MM.1S (cell line): ENCODE results near the gene LHPP.

Experiments
- DNase-seq: peaks from one replicate; pipeline ENCODE4 v3.0.0-alpha.2; 2015
- H2AFZ ChIP-seq: fragments of 300-600 bp; sonication (generic); 2 replicates; pipeline ENCODE4 v1.6.0; 2016; ENCODE audit warnings: antibody characterized with exemption, low read length
- H3F3A ChIP-seq: fragments of 300-600 bp; sonication (generic); 2 replicates; pipeline ENCODE4 v1.6.1; 2016; ENCODE audit warnings: mild to moderate bottlenecking, antibody characterized with exemption, low read length, moderate library complexity, mixed read lengths; ENCODE audit not compliant: insufficient read depth
- H3K27ac ChIP-seq: fragments of 300-600 bp; sonication (generic); 2 replicates; pipeline ENCODE4 v1.5.1; 2016; ENCODE audit warnings: mild to moderate bottlenecking, low read length
- H3K27me3 ChIP-seq: fragments of 300-600 bp; sonication (generic); replicated peaks from 2 replicates; pipeline ENCODE4 v1.6.0; 2016; ENCODE audit warnings: low read length; ENCODE audit not compliant: insufficient read depth
- H3K36me3 ChIP-seq: fragments of 300-600 bp; sonication (generic); replicated peaks from 2 replicates; pipeline ENCODE4 v1.6.1; 2016; ENCODE audit warnings: mild to moderate bottlenecking, low read length, mixed read lengths; ENCODE audit not compliant: insufficient read depth
- H3K4me1 ChIP-seq: fragments of 300-600 bp; sonication (generic); 2 replicates; pipeline ENCODE4 v1.6.1; 2016; ENCODE audit warnings: low read length, mixed read lengths
- H3K4me2 ChIP-seq: fragments of 300-600 bp; sonication (generic); 2 replicates; pipeline ENCODE4 v1.6.0; 2016; ENCODE audit warnings: low read depth, low read length
- H3K4me3 ChIP-seq: fragments of 300-600 bp; sonication (generic); 2 replicates; pipeline ENCODE4 v1.5.1; 2016; ENCODE audit warnings: low read length, mixed read lengths
- H3K79me2 ChIP-seq: fragments of 300-600 bp; sonication (generic); 2 replicates; pipeline ENCODE4 v1.6.1; 2016; ENCODE audit warnings: mixed run types, low read length, mixed read lengths
- H3K9ac ChIP-seq: fragments of 300-600 bp; sonication (generic); 2 replicates; pipeline ENCODE4 v1.6.1; 2016; ENCODE audit warnings: low read length, mixed read lengths
- H3K9me2 ChIP-seq: fragments of 300-600 bp; sonication (generic); replicated peaks from 2 replicates; pipeline ENCODE4 v1.6.1; 2016; ENCODE audit warnings: mild to moderate bottlenecking, low read length, mixed read lengths; ENCODE audit not compliant: insufficient read depth
- H3K9me3 ChIP-seq: fragments of 300-600 bp; sonication (generic); replicated peaks from 2 replicates; pipeline ENCODE4 v1.6.1; 2016; ENCODE audit warnings: mild to moderate bottlenecking, low read length, mixed read lengths; ENCODE audit not compliant: insufficient read depth
- H4K20me1 ChIP-seq: fragments of 300-600 bp; sonication (generic); 2 replicates; pipeline ENCODE4 v1.6.1; 2016; ENCODE audit warnings: mild to moderate bottlenecking, low read length, moderate library complexity, mixed read lengths; ENCODE audit not compliant: insufficient read depth
- EZH2 ChIP-seq: fragments of 300-600 bp; sonication (generic); optimal IDR thresholded peaks from 2 replicates; pipeline ENCODE3; 2017; ENCODE audit warnings: low read depth, mild to moderate bottlenecking, antibody characterized with exemption, low read length, mixed read lengths
- EZH2phosphoT487 ChIP-seq: fragments of 300-600 bp; sonication (generic); IDR thresholded peaks from 2 replicates; pipeline ENCODE4 v1.6.1; 2018; ENCODE audit warnings: antibody characterized with exemption, low read length
- TF ChIP-seq, protein P1 (sequence below): fragments of 300-600 bp; sonication (generic); IDR thresholded peaks from 2 replicates; pipeline ENCODE4 v1.5.1; 2016; ENCODE audit warnings: antibody characterized with exemption, low read length, mixed read lengths

The LHPP gene

DNA sequence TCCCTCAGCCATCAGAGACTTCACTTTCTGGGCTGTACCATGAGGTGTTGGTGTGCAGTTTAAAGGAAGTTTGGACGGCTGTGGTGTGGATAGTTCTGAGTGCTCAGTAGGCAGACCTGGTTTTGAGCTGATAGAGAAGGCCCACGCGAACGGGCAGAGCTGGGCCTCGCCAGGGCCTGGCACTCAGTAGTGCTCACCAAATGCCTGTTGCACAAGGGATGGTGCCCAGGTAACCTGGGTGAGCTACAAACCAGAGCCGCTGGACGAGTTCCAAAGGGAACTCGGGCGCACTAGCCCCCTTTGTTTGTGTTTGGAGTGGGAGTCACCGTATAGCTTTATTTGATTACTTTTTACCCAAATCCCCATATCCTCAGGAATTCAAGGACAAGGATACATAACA lies 95.5 kb downstream of the LHPP start:
- Histone ChIP-seq H3F3A (no peaks in the 10 kb centered on the region), H2AFZ (no peak overlapping the region), H3K79me2 (no peaks in the 10 kb centered on the region), H3K4me2 (no peak overlapping the region), H3K9me3 (no peaks in the 10 kb centered on the region), H3K36me3 (no peaks in the 10 kb centered on the region), H3K27me3 (no peaks in the 10 kb centered on the region), H3K27ac (no peak overlapping the region), H3K4me1 (no peaks in the 10 kb centered on the region), H4K20me1 (no peaks in the 10 kb centered on the region), H3K9ac (no peak overlapping the region), H3K9me2 (no peaks in the 10 kb centered on the region), H3K4me3 (no peak overlapping the region)
- no peak for DNase-seq
- no peak for TF ChIP-seq EZH2phosphoT487
- TF ChIP-seq EZH2 = no peak
- TF ChIP-seq, protein P1, sequence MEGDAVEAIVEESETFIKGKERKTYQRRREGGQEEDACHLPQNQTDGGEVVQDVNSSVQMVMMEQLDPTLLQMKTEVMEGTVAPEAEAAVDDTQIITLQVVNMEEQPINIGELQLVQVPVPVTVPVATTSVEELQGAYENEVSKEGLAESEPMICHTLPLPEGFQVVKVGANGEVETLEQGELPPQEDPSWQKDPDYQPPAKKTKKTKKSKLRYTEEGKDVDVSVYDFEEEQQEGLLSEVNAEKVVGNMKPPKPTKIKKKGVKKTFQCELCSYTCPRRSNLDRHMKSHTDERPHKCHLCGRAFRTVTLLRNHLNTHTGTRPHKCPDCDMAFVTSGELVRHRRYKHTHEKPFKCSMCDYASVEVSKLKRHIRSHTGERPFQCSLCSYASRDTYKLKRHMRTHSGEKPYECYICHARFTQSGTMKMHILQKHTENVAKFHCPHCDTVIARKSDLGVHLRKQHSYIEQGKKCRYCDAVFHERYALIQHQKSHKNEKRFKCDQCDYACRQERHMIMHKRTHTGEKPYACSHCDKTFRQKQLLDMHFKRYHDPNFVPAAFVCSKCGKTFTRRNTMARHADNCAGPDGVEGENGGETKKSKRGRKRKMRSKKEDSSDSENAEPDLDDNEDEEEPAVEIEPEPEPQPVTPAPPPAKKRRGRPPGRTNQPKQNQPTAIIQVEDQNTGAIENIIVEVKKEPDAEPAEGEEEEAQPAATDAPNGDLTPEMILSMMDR = no peak

DNA sequence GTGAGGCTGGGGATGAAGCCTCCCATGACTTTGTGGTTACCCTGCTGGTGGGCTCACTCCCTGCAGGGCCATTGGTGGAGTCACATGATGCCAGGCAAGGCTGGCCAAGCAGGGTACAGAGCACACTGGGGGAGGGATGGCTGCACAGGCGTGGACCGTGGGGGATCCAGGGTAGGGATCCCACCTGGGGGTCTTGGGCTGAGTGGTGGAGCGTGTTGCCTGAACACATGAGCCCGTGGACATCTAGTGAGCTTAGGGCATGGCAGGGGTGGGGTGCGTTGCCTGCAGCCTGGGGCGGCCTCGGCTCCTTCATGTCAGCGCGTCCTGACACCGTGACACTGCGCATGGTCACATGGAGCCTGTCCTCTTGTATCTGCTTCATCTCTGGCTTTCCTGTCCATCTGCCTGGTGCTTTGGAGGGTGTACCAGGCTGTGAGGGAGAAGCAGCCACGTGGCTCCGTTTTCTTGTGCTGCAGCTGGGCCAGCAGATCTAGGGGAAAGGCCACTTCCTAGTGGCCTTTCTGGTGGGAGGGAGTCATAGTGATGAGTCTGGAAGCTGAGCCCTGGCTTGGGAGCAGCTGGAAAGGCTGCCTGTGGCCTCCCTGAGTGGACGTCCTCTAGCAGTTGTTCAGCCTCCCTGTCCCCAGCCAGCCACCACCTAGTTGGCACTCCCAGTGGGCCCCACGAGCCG lies 96.2 kb downstream of the LHPP start:
- no peaks in the 10 kb centered on the region for H3F3A ChIP-seq
- TF ChIP-seq EZH2 = no peak
- TF ChIP-seq, protein P1 = no peak
- no peak for TF ChIP-seq EZH2phosphoT487
- no peaks in the 10 kb centered on the region for H4K20me1 ChIP-seq
- H3K79me2 ChIP-seq = no peaks in the 10 kb centered on the region
- no peaks in the 10 kb centered on the region for H3K9me2 ChIP-seq
- no peak overlapping the region for H3K4me3 ChIP-seq
- H3K36me3 ChIP-seq = no peaks in the 10 kb centered on the region
- no peaks in the 10 kb centered on the region for H3K9me3 ChIP-seq
- no peak for DNase-seq
- no peaks in the 10 kb centered on the region for H3K4me1 ChIP-seq
- H3K27me3 ChIP-seq = no peaks in the 10 kb centered on the region
- H3K27ac ChIP-seq = no peak overlapping the region
- H2AFZ ChIP-seq = no peak overlapping the region
- H3K9ac ChIP-seq = no peak overlapping the region
- H3K4me2 ChIP-seq = no peak overlapping the region

DNA sequence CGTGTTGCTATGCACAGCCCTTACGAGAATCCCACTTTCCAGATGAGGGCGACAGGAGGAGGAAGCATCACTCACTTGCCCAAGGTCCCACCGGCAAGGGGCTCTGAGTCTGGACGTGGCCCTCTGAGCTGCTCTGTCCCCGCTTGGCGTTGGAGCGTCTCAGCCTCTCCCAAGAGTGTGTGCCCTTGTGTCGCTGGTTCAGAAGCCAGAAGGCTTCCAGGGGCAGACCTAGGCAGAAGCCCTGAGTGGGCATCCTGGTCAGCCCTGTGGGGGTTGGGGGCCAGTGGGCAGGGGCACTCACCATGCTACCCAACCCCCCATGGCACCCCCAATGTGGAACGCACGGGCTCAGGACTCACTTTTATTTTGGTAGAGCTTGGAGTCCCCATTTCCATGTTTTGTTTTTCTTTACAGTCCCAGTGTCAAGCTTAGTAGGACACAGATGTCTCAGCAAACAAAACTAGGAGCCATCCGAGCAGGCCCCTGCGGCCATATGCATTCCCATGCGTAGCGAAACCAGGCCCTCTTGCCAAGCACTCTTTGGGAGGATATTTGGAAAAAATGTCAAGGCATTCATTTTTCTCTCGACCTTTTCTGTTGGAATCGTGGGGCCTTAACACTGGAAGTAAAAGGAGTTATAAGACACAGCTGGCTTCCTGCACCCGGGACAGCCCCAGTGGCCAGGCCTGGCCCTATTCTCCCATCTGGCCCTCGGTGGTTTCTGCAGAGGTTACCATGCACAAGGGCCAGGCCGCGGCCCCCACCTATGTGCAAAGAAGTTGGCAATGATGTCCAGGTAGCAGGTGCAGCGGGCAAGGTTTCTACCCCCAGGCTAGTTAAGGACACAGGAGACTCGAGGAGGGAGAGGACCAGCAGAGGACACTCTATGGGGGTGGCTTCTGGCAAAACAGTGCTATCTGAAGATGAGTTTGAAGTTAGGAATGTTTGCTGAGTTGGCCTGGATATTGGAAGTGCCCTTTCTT lies 97.0 kb downstream of the LHPP start:
- no peaks in the 10 kb centered on the region for H3F3A ChIP-seq
- DNase-seq = no peak
- TF ChIP-seq, protein P1 = no peak
- TF ChIP-seq EZH2 = no peak
- no peak for TF ChIP-seq EZH2phosphoT487
- no peaks in the 10 kb centered on the region for H4K20me1 ChIP-seq
- H3K27me3 ChIP-seq = no peaks in the 10 kb centered on the region
- no peak overlapping the region for H3K27ac ChIP-seq
- no peak overlapping the region for H3K4me2 ChIP-seq
- H3K4me1 ChIP-seq = no peaks in the 10 kb centered on the region
- no peaks in the 10 kb centered on the region for H3K9me2 ChIP-seq
- H3K9ac ChIP-seq = no peak overlapping the region
- H3K9me3 ChIP-seq = no peaks in the 10 kb centered on the region
- no peaks in the 10 kb centered on the region for H3K36me3 ChIP-seq
- H3K79me2 ChIP-seq = no peaks in the 10 kb centered on the region
- H2AFZ ChIP-seq = no peak overlapping the region
- H3K4me3 ChIP-seq = no peak overlapping the region
